ENCODE measurements around the gene RYR2. TPM values are rescaled to one million over a fixed set of nuclear protein-coding genes. Genes with fewer than 3 reads are reported as not detected.

Gene RYR2
- total and polyA plus RNA-seq, 2 of the 8 experiments (the other 6 are each of a cell fraction or from before 2014, with no cell fraction given), result 1.3 to 4.4 TPM

DNA sequence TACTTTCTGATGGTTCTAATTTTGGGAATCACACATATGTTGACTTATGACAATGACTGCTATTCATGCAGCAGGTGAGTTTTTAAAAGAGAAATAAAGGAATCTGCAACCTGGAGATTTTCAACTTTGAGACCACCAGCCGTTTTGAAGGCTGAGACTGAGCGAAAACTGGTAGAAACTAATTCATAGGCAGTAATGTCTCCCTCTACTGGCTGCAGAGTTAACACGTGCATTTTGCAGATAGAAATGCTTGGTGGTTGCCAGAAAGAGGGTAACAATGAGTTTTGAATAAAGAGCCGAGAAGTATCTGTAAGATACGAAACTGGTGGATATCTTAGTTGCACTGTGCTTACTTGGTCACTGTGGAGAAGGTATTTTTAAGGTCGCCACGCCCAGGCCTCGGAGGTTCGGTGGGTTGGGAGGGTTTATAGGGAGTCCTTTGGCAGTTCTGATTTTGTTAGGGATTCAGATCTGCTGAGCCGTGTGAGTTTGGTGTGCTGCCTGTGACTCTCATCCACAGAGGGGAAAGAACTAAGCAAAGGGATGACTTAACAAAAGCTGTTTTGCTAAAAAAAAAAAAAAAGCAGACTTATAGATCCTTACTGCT lies 83.0 kb downstream of the RYR2 start:
- no peak overlapping the region for H3K4ac ChIP-seq (replicated peaks; ENCODE audit: insufficient read length, low read depth, low read length)
- H3K9ac ChIP-seq (replicated peaks in 1 of 4; ENCODE audit: extremely low read depth in 1 of 4, low read depth in 3 of 4, low read length in 3 of 4), result no peak overlapping the region
- DNase-seq (ENCODE audit: low read depth in 1 of 2, low spot score in 2 of 2) (no peak), FAIRE-seq (peak; percentile 94)
- H4K20me1 ChIP-seq (replicated peaks in 1 of 2; ENCODE audit: control insufficient read depth in 1 of 2, insufficient read depth in 2 of 2, low read length in 2 of 2), result no peaks in the 10 kb centered on the region
- no peak overlapping the region for H4K5ac ChIP-seq (ENCODE audit: insufficient read length, low read depth, low read length)
- no peak overlapping the region for H3K23ac ChIP-seq (ENCODE audit: insufficient read length)
- no peaks in the 10 kb centered on the region for H3K23me2 ChIP-seq (ENCODE audit: low read depth, low read length)
- TF ChIP-seq, protein P1, sequence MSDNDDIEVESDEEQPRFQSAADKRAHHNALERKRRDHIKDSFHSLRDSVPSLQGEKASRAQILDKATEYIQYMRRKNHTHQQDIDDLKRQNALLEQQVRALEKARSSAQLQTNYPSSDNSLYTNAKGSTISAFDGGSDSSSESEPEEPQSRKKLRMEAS (IDR thresholded peaks at IDR 0.05), result peak; percentile 79
- TF ChIP-seq HDAC6 (IDR thresholded peaks at IDR 0.05; ENCODE audit: low read depth, low read length) (no peak), POU5F1 (IDR thresholded peaks at IDR 0.05; ENCODE audit: low read depth, low read length) (no peak), MAFK (IDR thresholded peaks at IDR 0.05; ENCODE audit: low read depth, low read length) (0 out of 2 replicates have a peak, but pooled peaks have one; percentile 1), TBP (IDR thresholded peaks at IDR 0.05; ENCODE audit: low read depth, low read length) (no peak), RAD21 (IDR thresholded peaks at IDR 0.05 in 1 of 2, conservative IDR thresholded peaks at IDR 0.05 in 1 of 2; ENCODE audit: low read depth in 2 of 2, low read length in 2 of 2) (peak; percentile 60 to 78)
- TF ChIP-seq, protein P2, sequence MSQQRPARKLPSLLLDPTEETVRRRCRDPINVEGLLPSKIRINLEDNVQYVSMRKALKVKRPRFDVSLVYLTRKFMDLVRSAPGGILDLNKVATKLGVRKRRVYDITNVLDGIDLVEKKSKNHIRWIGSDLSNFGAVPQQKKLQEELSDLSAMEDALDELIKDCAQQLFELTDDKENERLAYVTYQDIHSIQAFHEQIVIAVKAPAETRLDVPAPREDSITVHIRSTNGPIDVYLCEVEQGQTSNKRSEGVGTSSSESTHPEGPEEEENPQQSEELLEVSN (IDR thresholded peaks at IDR 0.05), result 0 out of 2 replicates have a peak, but pooled peaks have one; percentile 23
- TF ChIP-seq, protein P3, sequence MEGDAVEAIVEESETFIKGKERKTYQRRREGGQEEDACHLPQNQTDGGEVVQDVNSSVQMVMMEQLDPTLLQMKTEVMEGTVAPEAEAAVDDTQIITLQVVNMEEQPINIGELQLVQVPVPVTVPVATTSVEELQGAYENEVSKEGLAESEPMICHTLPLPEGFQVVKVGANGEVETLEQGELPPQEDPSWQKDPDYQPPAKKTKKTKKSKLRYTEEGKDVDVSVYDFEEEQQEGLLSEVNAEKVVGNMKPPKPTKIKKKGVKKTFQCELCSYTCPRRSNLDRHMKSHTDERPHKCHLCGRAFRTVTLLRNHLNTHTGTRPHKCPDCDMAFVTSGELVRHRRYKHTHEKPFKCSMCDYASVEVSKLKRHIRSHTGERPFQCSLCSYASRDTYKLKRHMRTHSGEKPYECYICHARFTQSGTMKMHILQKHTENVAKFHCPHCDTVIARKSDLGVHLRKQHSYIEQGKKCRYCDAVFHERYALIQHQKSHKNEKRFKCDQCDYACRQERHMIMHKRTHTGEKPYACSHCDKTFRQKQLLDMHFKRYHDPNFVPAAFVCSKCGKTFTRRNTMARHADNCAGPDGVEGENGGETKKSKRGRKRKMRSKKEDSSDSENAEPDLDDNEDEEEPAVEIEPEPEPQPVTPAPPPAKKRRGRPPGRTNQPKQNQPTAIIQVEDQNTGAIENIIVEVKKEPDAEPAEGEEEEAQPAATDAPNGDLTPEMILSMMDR (IDR thresholded peaks at IDR 0.05; ENCODE audit: control extremely low read depth in 1 of 3, insufficient read depth in 1 of 3, low read depth in 1 of 3, low read length in 3 of 3), result peak in 2 of 3 experiments; percentile 64 to 85; a peak in 3 of 4 replicates
- no peaks in the 10 kb centered on the region for H3K79me2 ChIP-seq (ENCODE audit: control insufficient read depth in 1 of 2, insufficient read depth in 2 of 2, low read length in 2 of 2)
- H2AFZ ChIP-seq (ENCODE audit: low read length), result peak overlapping the region; percentile 64; the same call in 1 of the 2 replicates
- 69% methylated on average over 10 of the region's 10 CpGs; no CpG with 5 or more reads in 1 of the 2 experiments for WGBS, 2 experiments (ENCODE audit: extremely low coverage in 1 of 2, insufficient coverage in 1 of 2, insufficient read length in 1 of 2, insufficient replicate concordance in 2 of 2, low coverage in 1 of 2, low lambda C conversion rate in 2 of 2, missing lambda C conversion rate in 1 of 2)
- no peak overlapping the region for H2BK5ac ChIP-seq (ENCODE audit: low read depth, low read length)
- no peak overlapping the region for H3K56ac ChIP-seq (replicated peaks; ENCODE audit: insufficient read length, low read depth, low read length)
- ChIA-PET POLR2A (ENCODE audit: partially characterized antibody) (no interaction called here), CTCF (ENCODE audit: partially characterized antibody) (interaction anchor here (0.6 to 1.5 kb wide), 4 partner anchors 16 to 42 kb away, joined by 3 to 5 read pairs (median 4); no protein-coding TSS in a partner anchor)
- H2BK12ac ChIP-seq (ENCODE audit: low read depth, low read length), result no peak overlapping the region
- no peak overlapping the region for H3K14ac ChIP-seq (ENCODE audit: insufficient read length)
- no peaks in the 10 kb centered on the region; a peak in 1 of 8 replicates for H3K36me3 ChIP-seq (ENCODE audit: control insufficient read depth in 2 of 4, insufficient read depth in 4 of 4, low read length in 3 of 4)
- no peak overlapping the region for H4K91ac ChIP-seq (replicated peaks; ENCODE audit: insufficient read length, low read length)
- no peak overlapping the region for H2BK15ac ChIP-seq (ENCODE audit: low read length)
- H3K4me3 ChIP-seq (ENCODE audit: extremely low read depth in 1 of 4, insufficient read depth in 2 of 4, low read depth in 3 of 4, low read length in 4 of 4), result no peak overlapping the region
- H2AK5ac ChIP-seq (ENCODE audit: low read depth, low read length), result no peak overlapping the region
- H3K27ac ChIP-seq (ENCODE audit: low read depth, low read length), result no peak overlapping the region
- no peaks in the 10 kb centered on the region for H3K79me1 ChIP-seq (ENCODE audit: low read depth, low read length)
- H3K4me1 ChIP-seq (replicated peaks in 1 of 4; ENCODE audit: control insufficient read depth in 3 of 4, insufficient read depth in 4 of 4, low read length in 3 of 4), result peaks cover 0 to 2% (median 0%) of the 10 kb centered on the region in 4 experiments; a peak in 1 of 7 replicates
- no peak overlapping the region for H3K4me2 ChIP-seq (ENCODE audit: insufficient read depth in 1 of 2, low read depth in 2 of 2, low read length in 2 of 2)
- H2BK20ac ChIP-seq (ENCODE audit: low read length), result no peak overlapping the region
- H3K18ac ChIP-seq (ENCODE audit: extremely low read depth, low read length), result no peak overlapping the region
- no peaks in the 10 kb centered on the region for H3K27me3 ChIP-seq (replicated peaks in 1 of 4; ENCODE audit: control insufficient read depth in 3 of 4, extremely low read depth in 1 of 4, insufficient read depth in 3 of 4, low read length in 3 of 4)
- H3K9me3 ChIP-seq (ENCODE audit: insufficient read depth in 2 of 2, low read depth in 1 of 2, low read length in 1 of 2), result peaks cover 7 to 12% of the 10 kb centered on the region in 2 experiments; a peak in 2 of 4 replicates
- no peak overlapping the region for H4K8ac ChIP-seq (ENCODE audit: extremely low read depth, insufficient read depth, low read length)
- no peak overlapping the region for H2BK120ac ChIP-seq (replicated peaks; ENCODE audit: low read depth, low read length)
